ENCODE measurements around the gene PNPLA2.

The PNPLA2 gene

GRCh38 chr11:799641-800316, 18.9 kb upstream of the PNPLA2 start:
- DNase-seq = no peak

- DNase-seq = no peak
Observed at GRCh38 chr11:800473-800872, 18.2 kb upstream of the PNPLA2 start.

DNA sequence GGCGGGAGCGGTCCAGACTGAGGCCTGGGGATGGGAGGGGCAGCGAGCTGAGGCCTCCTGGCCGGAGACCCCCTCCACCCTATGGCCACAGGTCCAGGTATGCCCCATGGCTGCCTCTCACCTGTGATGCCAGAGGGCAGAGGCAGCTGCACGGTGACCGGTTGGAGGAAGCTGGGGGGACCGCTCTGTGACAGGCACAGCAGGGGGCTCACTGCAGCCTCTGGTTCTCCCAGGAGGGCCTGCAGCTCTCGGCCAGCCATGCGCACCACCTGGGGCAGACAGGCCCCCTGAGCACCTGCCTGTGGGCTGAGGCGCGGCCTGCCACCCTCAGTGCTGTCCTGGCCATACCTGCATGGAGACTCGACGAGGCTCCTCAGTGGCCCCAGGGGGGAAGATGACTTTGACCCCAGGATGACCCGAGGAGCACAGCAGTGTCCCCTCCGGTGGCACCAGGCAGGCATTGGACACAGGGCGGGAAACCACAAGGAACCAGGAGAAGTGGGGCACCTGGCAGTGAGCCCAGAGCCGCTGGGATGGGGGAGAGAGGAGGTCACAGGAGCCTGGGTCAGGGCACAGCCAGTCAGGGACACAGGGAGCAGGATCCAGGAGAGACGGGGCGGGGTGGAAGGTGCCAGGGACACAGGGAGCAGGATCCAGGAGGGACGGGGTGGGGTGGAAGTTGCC, 17.5 kb upstream of the PNPLA2 start:
- DNase-seq = no peak

DNA sequence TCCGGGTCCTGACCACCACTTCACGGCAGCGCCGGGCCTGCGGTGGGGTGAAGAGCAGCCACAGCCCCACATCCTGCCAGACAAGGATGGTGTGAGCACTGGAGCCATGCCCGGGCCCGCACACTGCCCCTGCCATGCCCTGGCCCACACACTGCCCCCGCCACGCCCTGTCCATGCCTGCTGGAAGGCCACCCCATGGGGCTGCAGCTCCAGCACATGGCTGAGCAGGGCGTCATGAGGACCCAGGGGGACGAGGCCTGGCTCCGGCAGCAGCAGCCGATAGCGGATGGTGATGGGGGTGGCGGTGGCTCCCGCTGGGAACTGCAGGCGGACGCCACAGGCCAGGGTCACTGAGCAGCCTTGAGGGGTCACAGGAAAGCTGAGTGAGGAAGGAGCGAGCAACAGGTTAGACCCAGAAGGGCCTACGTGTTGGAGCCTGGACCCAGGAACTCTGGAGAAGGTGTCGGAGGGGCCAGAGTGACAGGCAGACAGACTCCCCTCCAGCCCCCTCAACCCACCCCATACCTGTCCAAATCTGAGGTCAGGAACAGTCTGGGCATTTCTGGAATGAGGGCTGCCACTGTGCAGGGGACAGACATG, 16.6 kb upstream of the PNPLA2 start:
- no peak for DNase-seq

GRCh38 chr11:802693-803466, 15.8 kb upstream of the PNPLA2 start:
- no peak for DNase-seq

GRCh38 chr11:803467-803742, 15.3 kb upstream of the PNPLA2 start:
- DNase-seq = no peak

- peak; percentile 81 for DNase-seq
Observed at GRCh38 chr11:803770-804598, 14.7 kb upstream of the PNPLA2 start.

GRCh38 chr11:804599-804964, 14.1 kb upstream of the PNPLA2 start:
- DNase-seq = no peak

DNA sequence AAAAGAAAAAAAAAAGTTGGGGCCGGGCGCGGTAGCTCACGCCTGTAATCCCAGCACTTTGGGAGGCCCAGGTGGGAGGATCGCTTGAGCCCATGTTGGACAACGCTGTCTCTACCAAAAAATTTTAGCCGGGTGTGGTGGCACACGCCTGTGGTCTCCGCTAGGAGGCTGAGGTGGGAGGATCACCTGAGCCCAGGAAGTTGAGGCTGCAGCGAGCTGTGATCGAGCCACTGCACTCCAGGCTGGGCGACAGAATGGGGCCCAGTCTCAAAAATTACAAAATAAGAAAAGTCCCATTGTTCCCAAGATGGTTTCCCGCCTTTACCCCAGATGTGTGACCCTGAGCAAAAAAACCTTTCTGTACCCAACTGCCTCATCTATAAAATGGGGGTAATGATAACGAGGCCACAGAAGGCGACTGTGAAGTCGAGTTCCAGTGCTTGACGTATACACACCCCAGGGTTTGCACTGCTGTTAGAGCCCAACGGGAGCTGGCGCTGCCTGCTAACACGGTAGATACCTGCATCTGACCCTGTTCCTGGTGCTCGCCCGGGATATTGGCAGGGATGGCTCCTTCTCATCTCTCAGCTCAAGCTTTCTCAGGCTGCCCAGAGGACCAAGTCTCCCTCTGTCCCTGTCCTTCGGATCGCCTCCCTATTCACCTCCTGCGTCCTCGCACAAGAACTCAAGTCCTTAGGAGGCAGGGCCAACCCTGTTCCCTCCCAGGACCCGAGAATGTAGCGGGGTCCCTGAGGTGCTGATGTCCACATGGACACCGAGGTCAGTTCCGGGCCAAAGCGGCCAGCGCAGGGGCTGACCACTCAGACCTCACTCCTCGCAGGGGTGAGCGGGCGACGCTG, 10.1 kb upstream of the PNPLA2 start:
- DNase-seq = no peak

- DNase-seq = peak; percentile 98
Observed at GRCh38 chr11:809287-810039, 9.3 kb upstream of the PNPLA2 start, which contains the start of gene RPLP2. Gene RPLP2, plus strand, starts transcription at chr11:809967. Its CDS starts 268 bp downstream, at chr11:810235.

- no peak for DNase-seq
Observed at GRCh38 chr11:810040-810567, 8.6 kb upstream of the PNPLA2 start.

DNA sequence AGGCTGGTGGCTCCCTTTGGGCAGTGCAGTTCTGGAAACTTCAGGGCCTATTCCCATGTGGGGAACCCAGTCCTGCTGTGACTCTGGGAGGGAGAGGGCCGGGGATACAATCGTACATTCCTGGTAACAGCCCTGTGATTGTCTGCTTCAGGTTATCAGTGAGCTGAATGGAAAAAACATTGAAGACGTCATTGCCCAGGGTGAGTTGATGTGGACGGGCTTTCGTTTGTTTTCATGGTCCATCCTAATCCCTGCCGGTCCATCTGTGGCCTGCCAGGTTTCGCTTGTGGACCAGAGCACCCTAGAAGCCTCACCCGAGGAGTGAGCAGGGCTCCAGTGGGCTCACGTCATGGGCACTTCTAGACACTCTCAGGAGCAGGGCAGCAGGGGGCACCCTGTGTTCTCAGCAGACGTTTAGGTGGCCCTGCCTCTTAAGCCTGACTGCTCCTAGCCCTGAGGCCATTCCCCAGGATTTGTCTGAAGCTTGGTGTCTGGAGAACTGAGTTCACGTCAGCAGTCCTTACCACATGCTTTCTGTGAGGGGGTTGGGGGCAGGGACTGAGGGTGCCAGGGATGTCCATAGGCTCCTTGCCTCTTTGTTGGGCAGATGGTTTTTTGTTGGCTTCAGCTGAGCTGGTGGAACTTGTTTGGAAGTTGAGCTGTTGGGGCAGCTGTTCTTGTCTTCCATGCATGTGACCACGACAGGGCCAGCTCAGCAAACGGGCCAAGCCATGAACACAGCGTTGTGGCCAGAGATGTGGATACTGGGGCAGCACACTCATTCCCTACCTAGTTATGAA, 7.1 kb upstream of the PNPLA2 start:
- DNase-seq = no peak

GRCh38 chr11:812390-812789, 6.3 kb upstream of the PNPLA2 start:
- no peak for DNase-seq

- DNase-seq = no peak
Observed at GRCh38 chr11:813072-813455, 5.7 kb upstream of the PNPLA2 start.

GRCh38 chr11:813456-814096, 5.1 kb upstream of the PNPLA2 start:
- DNase-seq = no peak

GRCh38 chr11:815675-816432, 2.9 kb upstream of the PNPLA2 start:
- no peak for DNase-seq

GRCh38 chr11:816433-816779, 2.3 kb upstream of the PNPLA2 start:
- DNase-seq = no peak

DNA sequence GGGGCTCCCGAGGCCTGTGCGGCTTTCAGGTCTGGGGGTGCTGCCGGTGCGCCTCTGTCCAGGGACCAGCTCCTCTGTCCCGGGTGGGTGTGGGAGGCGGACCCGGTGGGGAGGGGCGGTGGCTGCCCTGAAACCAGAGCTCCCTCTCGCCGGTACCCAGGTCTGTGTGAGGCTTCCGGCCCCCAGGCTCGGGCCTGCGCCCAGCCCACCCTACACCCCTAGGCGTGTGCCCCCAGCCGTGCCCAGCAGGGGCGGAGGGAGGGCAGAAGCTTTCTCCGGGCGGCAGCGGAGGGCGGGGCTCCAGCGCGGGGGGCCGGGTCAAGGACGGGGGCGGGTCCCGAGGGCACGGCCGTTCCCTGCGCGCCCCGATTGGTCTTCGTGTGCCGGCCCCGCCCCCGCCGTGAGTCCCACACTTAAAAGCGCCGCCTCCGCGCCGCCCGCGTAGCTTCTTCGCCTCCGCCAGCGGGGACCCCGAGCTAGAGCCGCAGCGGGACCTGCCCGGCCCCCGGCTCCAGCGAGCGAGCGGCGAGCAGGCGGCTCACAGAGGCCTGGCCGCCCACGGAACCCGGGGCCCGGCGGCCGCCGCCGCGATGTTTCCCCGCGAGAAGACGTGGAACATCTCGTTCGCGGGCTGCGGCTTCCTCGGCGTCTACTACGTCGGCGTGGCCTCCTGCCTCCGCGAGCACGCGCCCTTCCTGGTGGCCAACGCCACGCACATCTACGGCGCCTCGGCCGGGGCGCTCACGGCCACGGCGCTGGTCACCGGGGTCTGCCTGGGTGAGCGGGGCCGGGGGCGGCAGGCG, 616 bp downstream of the PNPLA2 start:
- DNase-seq = peak; percentile 80
